ENCODE results near the gene ZNF365. TPM values are rescaled to one million over a fixed set of nuclear protein-coding genes. Genes with fewer than 3 reads are reported as not detected.
"Not testable (repeated sequence)": the region's sequence is repeated elsewhere in the genome, so short reads cannot be mapped to it uniquely, and the experiment has no call there.

Gene ZNF365
- total RNA-seq, 1 donor from 2014 or later = not detected

- no peak for TF ChIP-seq CTCF (IDR thresholded peaks at IDR 0.05)
- H3K27ac Mint-ChIP-seq = no peak overlapping the region
- peaks cover 41% of the 10 kb centered on the region for H3K9me3 Mint-ChIP-seq
- H3K4me3 Mint-ChIP-seq = no peak overlapping the region
- ATAC-seq (ENCODE audit: low read depth) = no peak
- no peaks in the 10 kb centered on the region for H3K4me1 Mint-ChIP-seq
- ChIA-PET CTCF (no interaction called here), POLR2A (no interaction called here)
- H3K27me3 Mint-ChIP-seq = no peaks in the 10 kb centered on the region
- intact Hi-C loops (cut with micrococcal nuclease) = no loop called here
- no peak for DNase-seq
- peaks cover 14% of the 10 kb centered on the region for H3K36me3 Mint-ChIP-seq (ENCODE audit: low read depth)
These were observed 31.2 kb upstream of the ZNF365 start for GRCh38 chr10:62343000-62343399.

DNA sequence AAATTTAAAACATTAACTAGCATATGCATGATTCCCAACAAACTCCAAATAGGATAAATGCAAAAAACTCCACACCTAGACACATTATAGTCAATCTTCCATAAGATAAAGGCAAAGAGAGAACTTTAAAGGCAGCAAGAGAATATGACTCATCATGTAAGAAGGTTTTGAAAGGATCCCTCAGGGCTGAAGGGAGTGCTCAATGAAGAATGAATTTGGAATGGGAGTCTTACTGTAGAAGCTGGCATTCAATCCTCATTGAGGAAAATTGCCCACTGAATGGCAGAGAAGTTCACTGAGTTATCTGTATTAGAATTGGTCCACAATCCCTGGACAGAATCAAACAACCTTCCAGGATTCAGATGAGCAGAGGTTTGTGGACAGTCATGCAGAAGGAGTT lies 26.1 kb upstream of the ZNF365 start:
- POLR2A ChIA-PET = no interaction called here

GRCh38 chr10:62352356-62352970 lies 21.7 kb upstream of the ZNF365 start:
- peaks cover 4% of the 10 kb centered on the region for H3K27me3 Mint-ChIP-seq
- DNase-seq = no peak
- no peak overlapping the region for H3K27ac Mint-ChIP-seq
- intact Hi-C loops (cut with micrococcal nuclease) = no loop called here
- ChIA-PET CTCF (no interaction called here), POLR2A (no interaction called here)
- H3K4me3 Mint-ChIP-seq = no peak overlapping the region
- peaks cover 7% of the 10 kb centered on the region for H3K36me3 Mint-ChIP-seq (ENCODE audit: low read depth)
- no peaks in the 10 kb centered on the region for H3K4me1 Mint-ChIP-seq
- ATAC-seq (ENCODE audit: low read depth) = no peak
- no peak for TF ChIP-seq CTCF (IDR thresholded peaks at IDR 0.05)
- peaks cover 28% of the 10 kb centered on the region for H3K9me3 Mint-ChIP-seq

More for the DNA sequence above, 26.1 kb upstream of the ZNF365 start:
- DNase-seq = no peak
- no peak overlapping the region for H3K27ac Mint-ChIP-seq
- peaks cover 35% of the 10 kb centered on the region for H3K9me3 Mint-ChIP-seq
- H3K27me3 Mint-ChIP-seq = no peaks in the 10 kb centered on the region
- no peak overlapping the region for H3K4me3 Mint-ChIP-seq
- TF ChIP-seq CTCF (IDR thresholded peaks at IDR 0.05) = no peak
- no peaks in the 10 kb centered on the region for H3K4me1 Mint-ChIP-seq
- peaks cover 12% of the 10 kb centered on the region for H3K36me3 Mint-ChIP-seq (ENCODE audit: low read depth)
- intact Hi-C loops (cut with micrococcal nuclease) = no loop called here
- CTCF ChIA-PET = no interaction called here
- no peak for ATAC-seq (ENCODE audit: low read depth)

- ChIA-PET CTCF (no interaction called here), POLR2A (no interaction called here)
- no peak overlapping the region for H3K4me3 Mint-ChIP-seq
- intact Hi-C loops (cut with micrococcal nuclease) = no loop called here
- peaks cover 6% of the 10 kb centered on the region for H3K36me3 Mint-ChIP-seq (ENCODE audit: low read depth)
- no peak for TF ChIP-seq CTCF (IDR thresholded peaks at IDR 0.05)
- peaks cover 22% of the 10 kb centered on the region for H3K9me3 Mint-ChIP-seq
- no peak overlapping the region for H3K27ac Mint-ChIP-seq
- H3K4me1 Mint-ChIP-seq = no peaks in the 10 kb centered on the region
- DNase-seq = no peak
- H3K27me3 Mint-ChIP-seq = peaks cover 5% of the 10 kb centered on the region
- ATAC-seq (ENCODE audit: low read depth) = no peak
These were observed 19.3 kb upstream of the ZNF365 start for GRCh38 chr10:62354916-62355315.

DNA sequence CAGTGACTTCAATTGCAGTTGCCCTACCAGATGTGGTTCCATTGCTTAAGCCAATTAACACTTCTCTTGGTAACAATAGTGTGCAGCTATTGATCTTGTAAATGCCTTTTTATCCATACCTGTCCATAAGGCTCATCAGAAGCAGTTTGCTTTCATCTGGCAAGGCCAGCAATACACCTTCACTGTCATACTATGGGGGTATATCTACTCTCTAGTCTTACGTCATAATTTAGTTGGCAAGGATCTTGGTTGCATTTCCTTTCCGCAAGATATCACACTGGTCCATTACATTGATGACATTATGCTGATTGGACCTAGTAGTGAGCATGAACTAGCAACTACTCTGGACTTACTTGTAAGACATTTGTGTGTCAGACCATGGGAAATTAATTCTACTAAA lies 17.7 kb upstream of the ZNF365 start:
- intact Hi-C loops (cut with micrococcal nuclease) = no loop called here
- TF ChIP-seq CTCF (IDR thresholded peaks at IDR 0.05) = no peak
- ChIA-PET CTCF (no interaction called here), POLR2A (no interaction called here)
- Mint-ChIP-seq H3K27ac (no peak overlapping the region), H3K4me3 (no peak overlapping the region), H3K36me3 (ENCODE audit: low read depth) (peaks cover 3% of the 10 kb centered on the region), H3K9me3 (peaks cover 12% of the 10 kb centered on the region), H3K27me3 (peaks cover 6% of the 10 kb centered on the region), H3K4me1 (no peaks in the 10 kb centered on the region)
- DNase-seq (no peak), ATAC-seq (ENCODE audit: low read depth) (no peak)

DNA sequence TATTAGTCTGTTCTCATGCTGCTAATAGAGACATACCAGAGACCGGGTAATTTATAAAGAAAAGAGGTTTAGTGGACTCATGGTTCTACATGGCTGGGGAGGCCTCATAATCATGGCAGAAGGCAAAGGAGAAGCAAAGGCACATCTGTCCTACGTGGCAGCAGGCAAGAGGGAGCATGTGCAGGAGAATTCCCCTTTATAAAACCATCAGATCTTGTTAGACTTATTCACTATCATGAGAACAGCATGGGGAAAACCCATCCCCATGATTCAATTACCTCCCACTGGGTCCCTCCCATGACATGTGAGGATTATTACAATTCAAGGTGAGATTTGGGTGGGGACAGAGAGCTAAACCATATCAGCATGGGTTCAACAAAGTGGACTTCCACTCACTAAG lies 16.0 kb upstream of the ZNF365 start:
- H3K9me3 Mint-ChIP-seq = peaks cover 10% of the 10 kb centered on the region

More for the DNA sequence above, 16.0 kb upstream of the ZNF365 start:
- ATAC-seq (ENCODE audit: low read depth); H3K27me3 Mint-ChIP-seq; intact Hi-C loops (cut with micrococcal nuclease); H3K4me1 Mint-ChIP-seq; H3K36me3 Mint-ChIP-seq (ENCODE audit: low read depth); H3K4me3 Mint-ChIP-seq; POLR2A ChIA-PET; DNase-seq; CTCF ChIA-PET; H3K27ac Mint-ChIP-seq: not testable (repeated sequence)

Data from activated B cell treated with CpG ODN at 0.5 μM for 24 hours (primary cell).